Activated CD4-positive, CD25-positive, alpha-beta regulatory T cell treated with anti-CD3 and anti-CD28 coated beads, Interleukin-2, amount 50 U/mL, for 72 hours (primary cell): ENCODE results near the gene SF3A2.

Experiments used
- DNase-seq: peaks from one replicate; pipeline ENCODE4 v3.0.0; 2021

Gene SF3A2

DNA sequence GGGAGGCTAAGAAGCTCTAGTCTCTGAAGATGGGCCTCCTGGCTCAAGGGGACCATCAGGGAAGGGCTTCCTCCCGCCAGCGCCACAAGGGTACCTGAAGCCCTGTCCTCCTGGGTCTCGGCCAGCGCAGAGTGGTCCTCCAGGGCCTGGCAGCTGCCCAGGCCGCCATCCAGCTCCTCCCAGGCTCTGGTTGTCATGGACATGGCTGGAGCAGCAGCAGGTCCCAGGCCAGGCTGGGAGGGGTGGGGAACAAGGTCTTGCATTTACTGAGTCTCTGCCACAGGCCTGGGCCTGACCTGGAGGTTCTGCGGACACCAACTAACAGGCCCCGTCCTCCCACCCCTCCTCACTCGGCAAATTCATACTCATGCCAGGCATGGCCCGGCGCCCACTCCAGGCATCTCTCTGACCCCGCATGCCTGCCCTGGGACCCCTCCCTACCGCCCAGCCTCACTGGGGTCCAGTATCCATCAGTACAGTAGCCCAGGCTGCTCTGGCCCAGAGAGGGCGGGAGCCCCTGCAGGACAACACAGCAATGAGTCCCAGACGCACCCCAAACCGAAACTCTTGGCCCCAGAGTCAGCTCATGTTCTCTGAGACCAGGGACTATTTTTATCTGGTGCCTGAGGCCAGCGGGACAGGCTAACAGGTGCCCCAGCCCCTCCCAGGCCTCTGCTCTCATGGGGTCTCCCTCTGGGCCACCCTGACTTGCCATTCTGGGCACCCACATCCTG, 18.7 kb downstream of the SF3A2 start:
- DNase-seq = no peak

DNA sequence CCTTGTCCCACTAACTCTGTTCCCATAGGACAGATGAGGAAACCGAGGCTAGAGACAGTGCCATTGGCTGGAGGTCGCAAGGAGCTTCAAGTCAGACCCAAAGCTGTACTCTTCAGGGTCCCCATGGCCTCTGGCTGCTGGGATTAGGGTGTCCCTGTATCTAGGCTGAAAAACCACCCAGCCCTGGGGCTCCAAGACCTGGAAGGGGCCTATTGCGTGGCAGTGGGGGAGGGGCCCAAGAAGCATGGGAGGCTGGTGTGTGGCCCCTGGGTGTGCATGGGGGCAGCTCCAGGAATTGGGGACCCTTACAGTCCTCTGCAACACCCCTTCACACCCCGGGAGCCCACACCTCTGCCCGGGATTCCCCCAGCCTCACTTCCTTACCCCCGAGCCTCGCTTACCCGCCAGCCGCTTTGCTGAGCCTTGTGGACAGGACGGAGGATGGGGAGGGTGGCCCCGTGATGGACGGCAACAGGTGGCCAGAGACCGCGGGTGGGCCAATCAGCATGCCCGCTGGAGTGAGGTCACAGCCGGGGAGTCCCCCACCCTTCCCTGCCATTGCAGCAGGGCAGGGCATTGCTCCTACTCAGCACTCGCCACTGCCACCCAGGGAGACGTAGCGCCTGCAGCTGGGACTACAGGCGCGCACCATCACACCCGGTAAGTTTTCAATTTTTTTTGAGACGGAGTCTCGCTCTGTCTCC, 19.5 kb downstream of the SF3A2 start, which contains the start of gene JSRP1:
Gene JSRP1 (minus strand): TSS at position 436 of the 704 bp plus-strand sequence. CDS start 1,103 bp downstream, outside the sequence.
- no peak for DNase-seq

DNA sequence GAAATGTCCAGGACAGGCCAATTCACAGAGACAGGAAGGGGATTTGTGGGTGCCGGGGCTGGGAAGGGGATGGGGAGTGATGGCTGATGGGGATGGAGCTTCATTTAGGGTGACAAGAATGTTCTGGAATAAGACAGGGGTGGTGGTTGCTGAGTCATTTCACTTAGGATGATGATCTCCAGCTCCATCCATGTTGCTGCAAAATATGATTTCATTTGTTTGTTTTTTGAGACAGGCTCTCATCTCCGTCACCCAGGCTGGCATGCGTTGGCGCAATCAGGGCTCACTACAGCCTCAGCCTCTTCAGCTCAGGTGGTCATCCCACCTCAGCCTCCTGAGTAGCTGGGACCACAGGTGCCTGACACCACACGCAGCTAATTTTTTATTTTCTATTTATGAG, 22.7 kb downstream of the SF3A2 start:
- no peak for DNase-seq

- no peak for DNase-seq
These were observed 23.7 kb downstream of the SF3A2 start for GRCh38 chr19:2260341-2260805.

DNA sequence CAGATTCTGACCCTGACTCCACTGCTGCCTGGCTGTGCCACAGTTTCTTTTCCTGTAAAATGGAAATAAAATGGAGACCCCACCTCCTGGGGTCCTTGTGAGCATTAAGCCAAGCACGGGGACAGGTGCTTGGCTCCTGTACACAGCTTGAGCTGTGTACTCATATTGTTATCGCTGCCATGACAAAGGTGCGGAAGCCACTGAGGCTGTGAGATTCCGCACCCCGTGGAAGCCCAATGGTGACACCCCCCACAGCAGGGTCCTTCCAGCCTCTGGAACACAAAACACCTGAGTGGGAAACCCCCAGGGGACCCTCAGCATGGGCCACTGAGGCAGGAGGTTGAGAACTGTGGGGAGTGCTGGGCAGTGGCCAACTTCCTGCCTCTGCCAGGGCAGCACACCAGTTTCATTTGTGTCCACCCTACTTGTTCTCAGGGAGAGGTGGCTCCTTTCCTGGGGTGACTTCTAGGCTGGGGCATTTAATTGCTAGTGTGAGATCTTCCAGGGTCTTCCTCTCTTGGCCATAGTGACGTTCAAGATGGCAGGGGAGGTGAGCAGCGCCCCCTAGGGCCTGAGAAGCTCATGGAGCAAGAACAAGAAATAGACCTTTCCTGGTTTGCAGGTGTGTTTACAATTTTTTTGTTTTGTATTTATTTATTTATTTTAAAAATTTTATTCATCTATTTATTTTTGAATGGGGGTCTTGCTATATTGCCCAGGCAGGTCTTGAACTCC, 25.0 kb downstream of the SF3A2 start:
- DNase-seq = peak; percentile 65

DNA sequence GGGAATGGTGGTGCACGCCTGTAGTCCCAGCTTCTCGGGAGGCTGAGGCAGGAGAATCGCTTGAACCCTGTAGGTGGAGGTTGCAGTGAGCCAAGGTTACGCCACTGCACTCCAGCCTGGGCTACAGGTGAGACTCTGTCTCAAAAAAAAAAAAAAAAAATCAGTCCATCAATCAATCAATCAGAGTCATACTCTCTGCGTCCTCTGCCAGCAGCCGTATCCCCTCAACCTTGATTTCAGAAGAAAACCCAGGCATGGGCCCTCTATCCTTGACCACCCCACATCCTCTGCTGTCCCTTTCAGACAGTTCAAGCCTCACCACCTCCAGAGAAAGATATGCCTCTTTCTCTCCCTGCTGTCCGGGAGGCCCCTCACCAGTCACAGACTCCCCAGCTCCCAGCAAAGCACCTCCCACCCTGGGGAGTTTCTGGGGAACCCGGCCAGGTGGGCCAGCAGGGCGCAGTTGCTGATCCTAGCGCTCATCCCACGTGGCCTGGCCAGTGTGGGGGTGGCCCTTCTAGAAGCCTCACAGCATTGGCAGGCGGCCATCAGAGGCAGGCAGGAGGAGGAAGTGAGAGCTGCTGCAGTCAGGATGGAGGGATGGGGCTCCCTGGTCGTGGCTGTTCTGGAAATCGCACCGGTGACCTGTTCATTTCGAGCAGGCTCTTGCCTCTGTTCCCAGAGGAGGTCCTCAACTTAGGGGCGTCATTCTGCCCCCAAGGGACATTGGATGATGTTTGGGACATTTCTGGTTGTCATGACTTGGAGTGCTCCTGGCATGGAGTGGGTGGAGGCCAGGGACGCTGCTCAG, 29.8 kb downstream of the SF3A2 start:
- DNase-seq = no peak

GRCh38 chr19:2268480-2268830, 31.8 kb downstream of the SF3A2 start:
- DNase-seq = no peak

- no peak for DNase-seq
These were observed 32.2 kb downstream of the SF3A2 start for GRCh38 chr19:2268861-2269243.

- DNase-seq = peak; percentile 100
These were observed 32.9 kb downstream of the SF3A2 start for GRCh38 chr19:2269244-2270156.

GRCh38 chr19:2270157-2270422, 33.5 kb downstream of the SF3A2 start:
- DNase-seq = peak; percentile 54

DNA sequence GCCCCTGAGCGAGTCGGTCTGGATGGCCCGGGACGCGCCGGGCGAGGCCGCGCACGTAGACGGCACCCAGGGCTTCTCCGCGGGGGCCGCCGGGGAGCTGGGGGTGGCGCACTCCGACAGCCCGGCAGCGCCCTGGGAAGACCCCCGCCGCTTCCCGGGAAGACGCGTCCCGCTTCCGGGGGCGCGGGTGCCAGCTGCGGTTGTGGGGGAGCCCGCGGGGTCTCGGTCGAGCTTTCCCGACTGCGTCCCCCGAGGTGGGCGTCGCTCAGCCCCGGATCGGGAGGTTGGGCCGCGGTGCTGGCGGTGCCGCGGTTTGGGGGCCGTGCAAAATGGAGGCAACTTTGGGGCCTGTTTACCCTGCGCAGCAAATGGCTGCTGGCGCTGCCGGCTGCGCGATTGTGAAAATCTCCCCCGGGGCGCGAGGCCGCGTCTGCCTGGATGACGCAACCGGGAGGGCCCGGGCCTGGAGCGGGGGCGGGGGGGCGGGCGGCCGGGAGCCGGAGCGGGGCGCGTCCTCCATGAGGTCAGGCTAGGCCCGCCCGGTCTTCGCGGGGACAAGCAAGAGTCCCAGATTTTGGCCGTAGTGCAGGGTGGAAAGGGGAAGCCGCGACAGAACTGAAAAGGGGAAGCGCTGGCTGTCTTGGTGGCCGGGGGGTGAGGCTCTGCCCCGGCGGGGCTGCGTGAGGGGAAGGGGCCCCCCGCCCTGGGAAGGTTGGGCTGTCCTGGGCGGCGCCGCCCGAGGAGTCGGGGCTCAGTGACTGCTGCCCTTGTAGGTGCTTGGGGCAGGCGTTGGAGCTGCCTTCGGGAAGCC, 34.0 kb downstream of the SF3A2 start:
- DNase-seq = peak; percentile 73

DNA sequence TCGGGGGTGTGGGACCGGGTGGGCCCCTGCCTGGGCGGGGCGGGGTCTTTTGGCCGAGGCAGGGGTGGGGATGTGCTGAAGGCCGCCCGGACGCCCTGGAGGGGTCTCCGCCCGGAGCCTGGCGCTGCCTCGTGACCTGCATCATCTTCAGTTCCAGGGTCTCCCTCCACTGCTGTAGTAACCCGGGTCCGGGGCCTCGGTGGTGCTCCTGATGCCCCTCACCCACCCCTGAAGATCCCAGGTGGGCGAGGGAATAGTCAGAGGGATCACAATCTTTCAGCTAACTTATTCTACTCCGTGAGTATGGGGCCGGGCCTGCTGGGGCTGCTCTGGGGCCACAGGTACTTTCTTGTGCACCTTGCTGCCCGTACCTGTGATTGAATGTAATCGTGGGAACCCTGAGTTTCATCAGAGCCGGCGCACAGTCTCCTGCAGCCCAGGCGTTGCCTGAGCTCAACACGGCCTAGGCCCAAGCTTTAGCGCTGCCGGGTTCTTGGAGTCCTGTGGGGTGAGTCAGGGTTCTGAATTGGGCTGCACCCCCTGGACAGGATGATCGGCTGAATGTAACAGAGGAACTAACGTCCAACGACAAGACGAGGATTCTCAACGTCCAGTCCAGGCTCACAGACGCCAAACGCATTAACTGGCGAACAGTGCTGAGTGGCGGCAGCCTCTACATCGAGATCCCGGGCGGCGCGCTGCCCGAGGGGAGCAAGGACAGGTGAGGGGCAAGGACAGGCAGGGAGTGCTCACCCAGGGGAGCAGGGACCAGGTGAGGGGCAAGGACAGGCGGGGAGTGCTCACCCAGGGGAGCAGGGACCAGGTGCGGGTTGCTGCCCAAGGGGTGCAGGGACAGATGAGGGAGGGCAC, 34.8 kb downstream of the SF3A2 start:
- no peak for DNase-seq

DNA sequence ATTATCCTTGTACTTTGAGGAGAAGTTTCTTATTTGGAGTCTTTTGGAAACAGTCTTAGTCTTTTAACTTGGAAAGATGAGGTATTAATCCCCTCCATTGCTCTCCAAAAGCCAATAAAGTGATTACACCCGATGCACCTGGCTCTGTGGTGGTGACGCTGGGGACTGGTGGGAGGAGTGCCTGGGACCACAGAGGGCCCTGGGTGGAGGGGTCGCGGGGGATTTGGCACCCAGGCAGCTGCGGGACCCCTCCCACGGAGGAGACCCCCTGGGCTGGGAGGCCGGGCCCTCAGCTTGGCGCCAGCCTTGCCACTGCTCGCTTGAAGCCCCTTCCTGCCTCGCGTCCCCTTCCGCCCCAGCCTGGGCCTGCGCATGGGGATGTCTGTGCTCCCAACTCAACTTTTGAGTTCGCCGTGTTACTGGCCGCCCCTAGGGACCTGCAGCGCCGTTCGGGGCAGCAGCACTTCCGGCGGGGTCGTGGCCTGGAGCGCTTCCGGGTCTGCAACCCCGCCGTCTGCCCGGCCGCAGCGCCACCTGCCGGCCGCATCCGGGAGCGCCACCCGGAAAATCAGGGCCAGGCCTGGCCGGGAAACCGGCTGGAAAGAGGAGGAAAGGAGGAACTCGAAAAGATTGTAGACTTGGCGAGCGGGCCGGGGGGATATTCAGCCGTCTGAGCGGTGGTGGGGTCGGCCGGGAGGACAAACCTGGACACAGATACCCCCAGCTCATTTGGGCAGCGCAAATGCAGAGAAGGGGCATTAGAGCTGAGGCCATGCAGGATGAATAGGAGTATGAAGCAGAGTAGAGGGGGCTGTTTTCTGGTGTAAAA, 36.9 kb downstream of the SF3A2 start:
- peak; percentile 83 for DNase-seq

DNA sequence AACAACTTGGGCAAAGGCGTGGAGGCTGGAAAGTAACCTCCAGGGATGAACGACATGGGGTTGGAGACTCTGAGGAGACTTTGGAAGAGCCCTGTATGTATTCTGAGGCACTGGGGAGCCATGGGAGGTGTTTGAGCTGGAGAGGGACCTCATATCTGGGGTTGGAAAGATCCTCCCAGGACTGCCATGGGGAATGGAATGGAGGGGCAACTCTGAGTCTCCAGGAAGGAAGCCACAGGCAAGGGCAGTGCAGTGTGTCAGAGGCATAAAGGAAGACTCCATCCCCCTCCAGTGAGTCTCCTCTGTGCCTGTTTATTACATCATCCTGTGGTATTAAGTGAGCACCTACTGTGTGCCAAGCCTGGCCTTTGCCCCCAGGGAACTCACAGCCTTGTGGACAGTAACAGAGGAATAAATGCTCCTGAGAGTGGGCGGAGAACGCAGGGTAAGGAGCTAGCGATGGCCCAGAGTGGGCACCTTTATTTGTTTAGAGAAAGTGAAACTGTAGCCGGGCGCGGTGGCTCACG, 37.6 kb downstream of the SF3A2 start:
- no peak for DNase-seq

DNA sequence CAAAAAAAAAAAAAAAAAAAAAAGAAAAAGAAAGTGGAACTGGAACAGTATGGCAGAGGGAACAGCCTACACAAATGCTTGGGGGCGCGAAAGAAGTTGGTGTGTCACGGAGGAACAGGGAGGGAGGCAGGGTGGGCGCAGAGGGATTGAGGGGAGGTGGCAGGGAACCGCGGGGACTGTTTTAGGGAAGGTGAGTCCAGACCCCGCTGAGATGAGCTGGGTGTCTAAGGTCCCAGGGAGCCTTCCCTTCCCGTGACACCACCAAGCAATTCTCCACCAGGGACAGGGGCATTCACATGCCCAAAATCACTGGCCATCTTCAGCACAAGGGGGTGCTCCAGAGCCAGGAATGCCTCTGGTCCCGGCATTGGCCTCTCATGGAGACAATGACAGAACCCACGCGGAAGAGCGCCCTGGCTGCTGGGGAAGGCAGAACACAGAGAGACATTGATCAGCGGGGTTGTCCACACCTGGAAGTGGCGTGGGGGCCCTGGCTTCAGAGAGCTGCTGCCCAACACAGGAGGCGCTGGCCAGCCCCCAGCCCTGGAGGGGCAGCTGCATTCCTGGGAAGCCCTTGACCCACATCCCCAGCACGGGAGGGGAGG, 38.4 kb downstream of the SF3A2 start:
- no peak for DNase-seq

- DNase-seq = no peak
These were observed 39.2 kb downstream of the SF3A2 start for GRCh38 chr19:2275588-2276428.

GRCh38 chr19:2276429-2276986, 39.9 kb downstream of the SF3A2 start:
- no peak for DNase-seq
